IMR-90 (cell line): Measurements from ENCODE around the gene AATF. TPM values are rescaled to one million over a fixed set of nuclear protein-coding genes. Genes with fewer than 3 reads are reported as not detected.

Experiments
- ATAC-seq: fragments of 200-7000 bp; cut with Tn5 transposase; 2 replicates; pipeline ENCODE4 v1.9.1; 2020; ENCODE audit warnings: low read depth, mild to moderate bottlenecking, moderate library complexity
- BruUV-seq: library from RNA; stranded (reverse); fragments of 400-500 nt; replicated peaks from 2 replicates; lab custom pipeline; 2021; lab: Mats Ljungman, UMichigan
- CTCF ChIA-PET: fragments of 300-600 bp; formaldehyde crosslinking; extraction: SDS; loops from one replicate; lab custom pipeline; 2021; ENCODE audit warnings: antibody characterized with exemption; lab: Yijun Ruan, JAX
- POLR2A ChIA-PET: fragments of 300-600 bp; sonication (Branson Sonifier 250); formaldehyde crosslinking; loops from one replicate; lab custom pipeline; 2022; ENCODE audit warnings: antibody characterized with exemption; ENCODE audit not compliant: unreplicated experiment; lab: Charles Lee
- DNase-seq: peaks from one replicate; pipeline ENCODE4 v3.0.0; 2013
- H2AFZ ChIP-seq: replicated peaks from 2 replicates; pipeline ENCODE3; 2013; ENCODE audit warnings: low read length, mild to moderate bottlenecking; ENCODE audit not compliant: poor library complexity
- H2AK5ac ChIP-seq: 2 replicates; pipeline ENCODE4 v1.6.1; 2013; ENCODE audit warnings: low read depth, low read length, inconsistent platforms
- H2AK9ac ChIP-seq: replicated peaks from 2 replicates; pipeline ENCODE3; 2013; ENCODE audit warnings: mild to moderate bottlenecking, low read depth, low read length, moderate library complexity; ENCODE audit not compliant: poor library complexity
- H2BK120ac ChIP-seq: 2 replicates; pipeline ENCODE4 v1.6.1; 2013; ENCODE audit warnings: low read depth, low read length, inconsistent platforms
- H2BK15ac ChIP-seq: 3 replicates; pipeline ENCODE4 v1.6.1; 2013; ENCODE audit warnings: low read depth, low read length, inconsistent platforms
- H2BK20ac ChIP-seq: 2 replicates; pipeline ENCODE4 v1.6.1; 2013; ENCODE audit warnings: low read depth, mild to moderate bottlenecking, inconsistent platforms, low read length, moderate library complexity
- H2BK5ac ChIP-seq: 2 replicates; pipeline ENCODE4 v1.6.1; 2013; ENCODE audit warnings: mild to moderate bottlenecking, low read depth, low read length, inconsistent platforms; ENCODE audit not compliant: poor library complexity, severe bottlenecking
- H3K14ac ChIP-seq: replicated peaks from 2 replicates; pipeline ENCODE4 v1.6.1; 2013; ENCODE audit warnings: low read depth, low read length, inconsistent platforms
- H3K18ac ChIP-seq: 2 replicates; pipeline ENCODE4 v1.6.1; 2013; ENCODE audit warnings: low read depth, low read length, control low read depth
- H3K23ac ChIP-seq: 2 replicates; pipeline ENCODE4 v1.6.1; 2013; ENCODE audit warnings: low read depth, low read length, inconsistent platforms
- H3K27ac ChIP-seq: 2 replicates; pipeline ENCODE4 v1.5.1; 2013; ENCODE audit warnings: mild to moderate bottlenecking, control low read depth, low read length; ENCODE audit not compliant: insufficient read depth
- H3K27me3 ChIP-seq: 2 replicates; pipeline ENCODE4 v1.6.1; 2013; ENCODE audit warnings: low read length; ENCODE audit not compliant: control insufficient read depth, insufficient read depth
- H3K36me3 ChIP-seq: 2 replicates; pipeline ENCODE4 v1.6.1; 2013; ENCODE audit warnings: low read length, mixed read lengths; ENCODE audit not compliant: control insufficient read depth, insufficient read depth
- H3K4ac ChIP-seq: 2 replicates; pipeline ENCODE4 v1.6.1; 2013; ENCODE audit warnings: low read depth, low read length, inconsistent platforms
- H3K4me1 ChIP-seq: 2 replicates; pipeline ENCODE4 v1.6.1; 2013; ENCODE audit warnings: low read length, mixed read lengths; ENCODE audit not compliant: control insufficient read depth, insufficient read depth
- H3K4me2 ChIP-seq: 2 replicates; pipeline ENCODE4 v1.6.1; 2013; ENCODE audit warnings: low read depth, mild to moderate bottlenecking, control low read depth, low read length, moderate library complexity
- H3K4me3 ChIP-seq: 2 replicates; pipeline ENCODE4 v1.5.1; 2013; ENCODE audit warnings: low read depth, mild to moderate bottlenecking, control low read depth, low read length, moderate library complexity; ENCODE audit not compliant: insufficient read depth
- H3K56ac ChIP-seq: 2 replicates; pipeline ENCODE4 v1.6.1; 2013; ENCODE audit warnings: low read length, inconsistent platforms; ENCODE audit not compliant: insufficient read depth; ENCODE audit errors: extremely low read depth
- H3K79me1 ChIP-seq, 2 experiments: 2 replicates each; pipeline ENCODE4 v1.6.1; 2013; ENCODE audit warnings: low read length in 2 of 2, inconsistent platforms in 1 of 2, low read depth in 1 of 2
- H3K9ac ChIP-seq: 2 replicates; pipeline ENCODE4 v1.6.1; 2013; ENCODE audit warnings: low read depth, low read length, control low read depth
- H3K9me1 ChIP-seq: 2 replicates; pipeline ENCODE4 v1.6.1; 2013; ENCODE audit warnings: low read length, inconsistent platforms; ENCODE audit not compliant: insufficient read depth
- H3K9me3 ChIP-seq: 2 replicates; pipeline ENCODE4 v1.6.1; 2013; ENCODE audit warnings: low read length; ENCODE audit not compliant: control insufficient read depth, insufficient read depth
- H4K20me1 ChIP-seq: 2 replicates; pipeline ENCODE4 v1.6.1; 2013; ENCODE audit warnings: low read length, inconsistent platforms; ENCODE audit not compliant: insufficient read depth
- H4K5ac ChIP-seq: 2 replicates; pipeline ENCODE4 v1.6.1; 2013; ENCODE audit warnings: mild to moderate bottlenecking, low read depth, low read length, control low read depth
- H4K8ac ChIP-seq, 2 experiments: 2 replicates each; pipeline ENCODE4 v1.6.1; 2013; ENCODE audit warnings: low read depth in 2 of 2, low read length in 2 of 2, control low read depth in 1 of 2, inconsistent platforms in 1 of 2
- H4K91ac ChIP-seq: 2 replicates; pipeline ENCODE4 v1.6.1; 2013; ENCODE audit warnings: low read depth, low read length, inconsistent platforms; ENCODE audit not compliant: insufficient read depth
- MAZ ChIP-seq: IDR thresholded peaks from 2 replicates; pipeline ENCODE4 v1.6.1; 2012; ENCODE audit warnings: low read depth, mild to moderate bottlenecking, low read length, improper control_type of control experiment, moderate library complexity, borderline replicate concordance
- WGBS, 2 experiments: methylation state at CpG; one replicate each; pipeline versions ENCODE4 v1.1.5 to v1.1.7; 2013; ENCODE audit warnings: missing lambda C conversion rate in 2 of 2; ENCODE audit not compliant: insufficient read length in 1 of 2; ENCODE audit errors: extremely low coverage in 2 of 2; 5-methylcytosine and 5-hydroxymethylcytosine counted together
- dilution Hi-C: fragments of 300-500 bp; cut with HindIII; formaldehyde crosslinking; loops from one replicate; pipeline ENCODE4 v1.14.3; 2018; ENCODE audit warnings: low sequenced_read_pairs; ENCODE audit not compliant: unreplicated experiment
- in situ Hi-C: fragments of 300-500 bp; cut with MboI; formaldehyde crosslinking; loops from 3 replicates; pipeline ENCODE4 v1.14.3; 2019; ENCODE audit warnings: low sequenced_read_pairs, inconsistent platforms, mixed read lengths
- intact Hi-C: fragments of 100-400 bp; cut with micrococcal nuclease; formaldehyde crosslinking; loops from 2 replicates; pipeline ENCODE4 v1.10.0; 2022
- polyA plus RNA-seq, 3 experiments: library from polyadenylated mRNA; depleted of rRNA; stranded (reverse); fragments of >200 nt; gene quantifications; 2 replicates each; pipeline ENCODE4 v1.2.3, GENCODE V29; 2012; ENCODE audit warnings: low replicate concordance in 1 of 3
- total RNA-seq: library from RNA; depleted of rRNA; stranded (reverse); fragments of >200 nt; gene quantifications from 2 replicates; pipeline ENCODE4 v1.2.3, GENCODE V29; 2012

Gene AATF
- total and polyA plus RNA-seq, 2 of the 4 experiments (the other 2 are of a cell fraction): 21.0 to 34.8 TPM

DNA sequence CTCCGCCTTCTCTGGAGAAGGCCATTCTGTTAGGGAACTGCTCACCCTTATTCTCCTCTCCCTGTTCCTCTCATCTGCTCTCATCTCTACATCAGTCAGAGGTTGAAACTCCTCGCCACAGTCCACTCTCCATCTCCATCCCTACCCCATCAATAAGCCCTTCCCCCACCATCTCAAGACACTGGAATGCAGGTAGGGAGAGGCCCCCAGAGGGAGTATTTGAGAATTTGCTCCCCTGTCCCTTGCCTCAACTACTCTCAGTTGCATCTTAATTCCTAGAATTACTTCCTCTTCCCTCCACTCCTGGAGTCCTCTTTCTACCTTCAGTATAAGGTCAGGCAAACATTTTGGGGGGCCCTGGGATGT, 2.0 kb upstream of the AATF start:
- no CpG with 5 or more reads among the region's 2 CpGs for WGBS, 2 experiments
- ChIA-PET CTCF (no interaction called here), POLR2A (no interaction called here)
- Histone ChIP-seq H2BK15ac (no peak overlapping the region), H3K27me3 (peaks cover 58% of the 10 kb centered on the region), H4K8ac (no peak overlapping the region), H3K27ac (no peak overlapping the region), H3K9me3 (peaks cover 7% of the 10 kb centered on the region), H2BK120ac (no peak overlapping the region), H2AK5ac (no peak overlapping the region), H4K91ac (no peak overlapping the region), H3K79me1 (peaks cover 14 to 17% of the 10 kb centered on the region in 2 experiments; a peak in 3 of 4 replicates), H2BK20ac (no peak overlapping the region), H2BK5ac (no peak overlapping the region), H3K4me3 (no peak overlapping the region), H2AK9ac (no peak overlapping the region), H3K18ac (no peak overlapping the region), H3K4ac (no peak overlapping the region), H3K4me1 (peaks cover 4% of the 10 kb centered on the region), H3K4me2 (no peak overlapping the region), H3K56ac (no peak overlapping the region), H3K23ac (no peak overlapping the region), H3K36me3 (no peaks in the 10 kb centered on the region; the same call in 1 of the 2 replicates), H4K20me1 (no peaks in the 10 kb centered on the region; the same call in none of the 2 replicates), H4K5ac (no peak overlapping the region), H3K9ac (no peak overlapping the region), H3K14ac (no peak overlapping the region), H2AFZ (no peak overlapping the region), H3K9me1 (no peaks in the 10 kb centered on the region)
- BruUV-seq: no TSS peak
- intact Hi-C loops (loop anchor here (5.0 to 10.0 kb wide), 2 partner anchors 101 to 312 kb away; no protein-coding TSS in a partner anchor), dilution Hi-C loops (no loop called here), in situ Hi-C loops (no loop called here)
- DNase-seq: no peak
- no peak for TF ChIP-seq MAZ
- no peak for ATAC-seq
